IMR-90 (cell line): ENCODE results near the gene GRIA4.

Experiments used
- ELK1 ChIP-seq: fragments of 150-350 bp; IDR thresholded peaks from 2 replicates; pipeline ENCODE4 v1.6.1; 2016; ENCODE audit warnings: low read depth, mild to moderate bottlenecking, low read length, moderate library complexity, borderline replicate concordance
- MAFK ChIP-seq: IDR thresholded peaks from 2 replicates; pipeline ENCODE4 v1.6.1; 2012; ENCODE audit warnings: low read depth, low read length, improper control_type of control experiment
- SMC3 ChIP-seq: fragments of 150-350 bp; IDR thresholded peaks from 2 replicates; pipeline ENCODE4 v1.6.1; 2016; ENCODE audit warnings: low read depth, mild to moderate bottlenecking, antibody characterized with exemption, low read length, moderate library complexity
- TF ChIP-seq, protein P1 (sequence below): conservative IDR thresholded peaks from 2 replicates; pipeline ENCODE4 v1.5.1; 2012; ENCODE audit warnings: mild to moderate bottlenecking, low read depth, low read length, improper control_type of control experiment

DNA sequence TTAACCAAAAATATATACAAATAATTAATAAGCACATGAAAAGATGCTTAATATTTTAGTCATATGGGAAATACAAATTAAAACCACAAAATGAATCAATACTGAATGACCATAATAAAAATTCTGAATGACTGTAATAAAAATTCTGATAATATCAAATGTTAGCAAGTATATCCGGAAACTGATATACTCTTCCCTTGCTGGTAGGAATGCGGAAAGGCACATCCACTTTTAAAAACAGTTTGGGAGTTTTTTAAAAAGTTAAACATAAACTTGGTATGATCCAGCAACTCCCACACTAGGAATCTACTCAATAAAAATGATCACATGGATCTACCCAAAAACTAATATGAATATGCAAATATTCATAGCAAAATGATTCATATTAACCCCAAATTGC lies 30.8 kb upstream of the GRIA4 start:
- no peak for TF ChIP-seq MAFK
- no peak for TF ChIP-seq SMC3
- TF ChIP-seq, protein P1, sequence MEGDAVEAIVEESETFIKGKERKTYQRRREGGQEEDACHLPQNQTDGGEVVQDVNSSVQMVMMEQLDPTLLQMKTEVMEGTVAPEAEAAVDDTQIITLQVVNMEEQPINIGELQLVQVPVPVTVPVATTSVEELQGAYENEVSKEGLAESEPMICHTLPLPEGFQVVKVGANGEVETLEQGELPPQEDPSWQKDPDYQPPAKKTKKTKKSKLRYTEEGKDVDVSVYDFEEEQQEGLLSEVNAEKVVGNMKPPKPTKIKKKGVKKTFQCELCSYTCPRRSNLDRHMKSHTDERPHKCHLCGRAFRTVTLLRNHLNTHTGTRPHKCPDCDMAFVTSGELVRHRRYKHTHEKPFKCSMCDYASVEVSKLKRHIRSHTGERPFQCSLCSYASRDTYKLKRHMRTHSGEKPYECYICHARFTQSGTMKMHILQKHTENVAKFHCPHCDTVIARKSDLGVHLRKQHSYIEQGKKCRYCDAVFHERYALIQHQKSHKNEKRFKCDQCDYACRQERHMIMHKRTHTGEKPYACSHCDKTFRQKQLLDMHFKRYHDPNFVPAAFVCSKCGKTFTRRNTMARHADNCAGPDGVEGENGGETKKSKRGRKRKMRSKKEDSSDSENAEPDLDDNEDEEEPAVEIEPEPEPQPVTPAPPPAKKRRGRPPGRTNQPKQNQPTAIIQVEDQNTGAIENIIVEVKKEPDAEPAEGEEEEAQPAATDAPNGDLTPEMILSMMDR = no peak
- no peak for TF ChIP-seq ELK1
